ENCODE data around the gene B3GALT6. TPM values are rescaled to one million over a fixed set of nuclear protein-coding genes. Genes with fewer than 3 reads are reported as not detected.
"Not testable (repeated sequence)": the region's sequence is repeated elsewhere in the genome, so short reads cannot be mapped to it uniquely, and the experiment has no call there.

B3GALT6 gene
- polyA plus RNA-seq, 1 donor from 2014 or later: 5.6 TPM

- H3K4me3 Mint-ChIP-seq: no peak overlapping the region
- peaks cover 10 to 13% (median 10%) of the 10 kb centered on the region in 3 donors for H3K4me1 Mint-ChIP-seq
- H3K27ac Mint-ChIP-seq: no peak overlapping the region
- H3K27me3 Mint-ChIP-seq: no peaks in the 10 kb centered on the region
- H3K36me3 Mint-ChIP-seq: peaks cover 2% of the 10 kb centered on the region
- no peaks in the 10 kb centered on the region for H3K9me3 Mint-ChIP-seq
These were observed 15.4 kb downstream of the B3GALT6 start for GRCh38 chr1:1247341-1247913.

GRCh38 chr1:1248009-1248913 is 16.2 kb downstream of the B3GALT6 start:
- not testable (repeated sequence) for H3K36me3 Mint-ChIP-seq, H3K9me3 Mint-ChIP-seq, H3K27ac Mint-ChIP-seq, H3K27me3 Mint-ChIP-seq, H3K4me3 Mint-ChIP-seq
- H3K4me1 Mint-ChIP-seq: peaks cover 10 to 14% (median 13%) of the 10 kb centered on the region in 3 donors

GRCh38 chr1:1250786-1251284 is 18.8 kb downstream of the B3GALT6 start:
- H3K27me3 Mint-ChIP-seq: no peaks in the 10 kb centered on the region
- peaks cover 2% of the 10 kb centered on the region for H3K36me3 Mint-ChIP-seq
- peak overlapping the region; percentile 9 to 90 (median 71) for H3K4me3 Mint-ChIP-seq

GRCh38 chr1:1253314-1253713 is 21.3 kb downstream of the B3GALT6 start:
- peaks cover 2% of the 10 kb centered on the region for H3K36me3 Mint-ChIP-seq
- H3K4me1 Mint-ChIP-seq: peaks cover 10 to 14% (median 13%) of the 10 kb centered on the region in 3 donors
- H3K27me3 Mint-ChIP-seq: no peaks in the 10 kb centered on the region
- H3K27ac Mint-ChIP-seq: peak overlapping the region in 1 of 3 donors; percentile 73
- H3K9me3 Mint-ChIP-seq: no peaks in the 10 kb centered on the region
- H3K4me3 Mint-ChIP-seq: no peak overlapping the region

More at GRCh38 chr1:1250786-1251284, 18.8 kb downstream of the B3GALT6 start:
- Mint-ChIP-seq H3K9me3 (no peaks in the 10 kb centered on the region), H3K4me1 (peaks cover 10 to 14% (median 13%) of the 10 kb centered on the region in 3 donors), H3K27ac (peak overlapping the region; percentile 92)

- Mint-ChIP-seq H3K27ac (no peak overlapping the region), H3K27me3 (no peaks in the 10 kb centered on the region), H3K9me3 (no peaks in the 10 kb centered on the region), H3K36me3 (peaks cover 4% of the 10 kb centered on the region), H3K4me1 (peaks cover 10 to 14% (median 13%) of the 10 kb centered on the region in 3 donors), H3K4me3 (no peak overlapping the region)
These were observed 22.1 kb downstream of the B3GALT6 start for GRCh38 chr1:1253972-1254666.

GRCh38 chr1:1254667-1254998 is 22.6 kb downstream of the B3GALT6 start:
- no peaks in the 10 kb centered on the region for H3K9me3 Mint-ChIP-seq
- H3K36me3 Mint-ChIP-seq: peaks cover 4% of the 10 kb centered on the region
- no peak overlapping the region for H3K4me3 Mint-ChIP-seq
- no peak overlapping the region for H3K27ac Mint-ChIP-seq
- H3K27me3 Mint-ChIP-seq: no peaks in the 10 kb centered on the region
- H3K4me1 Mint-ChIP-seq: peaks cover 9 to 14% (median 12%) of the 10 kb centered on the region in 3 donors

- Mint-ChIP-seq H3K9me3 (no peaks in the 10 kb centered on the region), H3K36me3 (peaks cover 4% of the 10 kb centered on the region), H3K27ac (no peak overlapping the region)
These were observed 23.0 kb downstream of the B3GALT6 start for GRCh38 chr1:1255078-1255477.

GRCh38 chr1:1255611-1256010 is 23.6 kb downstream of the B3GALT6 start:
- Mint-ChIP-seq H3K4me1 (peaks cover 6 to 9% (median 9%) of the 10 kb centered on the region in 3 donors), H3K9me3 (no peaks in the 10 kb centered on the region), H3K27ac (no peak overlapping the region), H3K36me3 (peaks cover 4% of the 10 kb centered on the region), H3K4me3 (no peak overlapping the region), H3K27me3 (no peaks in the 10 kb centered on the region)

More at GRCh38 chr1:1255078-1255477, 23.0 kb downstream of the B3GALT6 start:
- Mint-ChIP-seq H3K27me3 (no peaks in the 10 kb centered on the region), H3K4me3 (no peak overlapping the region), H3K4me1 (peaks cover 8 to 13% (median 10%) of the 10 kb centered on the region in 3 donors)

- H3K27ac Mint-ChIP-seq: no peak overlapping the region
- H3K4me3 Mint-ChIP-seq: no peak overlapping the region
- H3K4me1 Mint-ChIP-seq: peaks cover 4 to 7% (median 4%) of the 10 kb centered on the region in 3 donors
- H3K27me3 Mint-ChIP-seq: no peaks in the 10 kb centered on the region
- H3K36me3 Mint-ChIP-seq: peaks cover 3% of the 10 kb centered on the region
- no peaks in the 10 kb centered on the region for H3K9me3 Mint-ChIP-seq
These were observed 25.2 kb downstream of the B3GALT6 start for GRCh38 chr1:1256956-1257871.

- Mint-ChIP-seq H3K4me1 (peaks cover 0 to 7% (median 4%) of the 10 kb centered on the region in 3 donors), H3K36me3 (peaks cover 3% of the 10 kb centered on the region), H3K27ac (peak overlapping the region in 1 of 3 donors; percentile 23), H3K4me3 (peak overlapping the region in 1 of 4 donors; percentile 41), H3K9me3 (no peaks in the 10 kb centered on the region), H3K27me3 (no peaks in the 10 kb centered on the region)
These were observed 27.1 kb downstream of the B3GALT6 start for GRCh38 chr1:1259119-1259488.

- Mint-ChIP-seq H3K27ac (peak overlapping the region in 1 of 3 donors; percentile 22), H3K36me3 (peaks cover 3% of the 10 kb centered on the region), H3K27me3 (no peaks in the 10 kb centered on the region), H3K9me3 (no peaks in the 10 kb centered on the region), H3K4me3 (peak overlapping the region in 1 of 4 donors; percentile 41), H3K4me1 (peaks cover 0 to 7% (median 4%) of the 10 kb centered on the region in 3 donors)
These were observed 27.5 kb downstream of the B3GALT6 start for GRCh38 chr1:1259540-1259939.

- Mint-ChIP-seq H3K9me3 (no peaks in the 10 kb centered on the region), H3K27me3 (no peaks in the 10 kb centered on the region), H3K4me1 (peaks cover 0 to 7% (median 4%) of the 10 kb centered on the region in 3 donors), H3K36me3 (peaks cover 3% of the 10 kb centered on the region), H3K4me3 (peak overlapping the region in 1 of 4 donors; percentile 65), H3K27ac (peak overlapping the region; percentile 6 to 49 (median 22))
These were observed 28.0 kb downstream of the B3GALT6 start for GRCh38 chr1:1259951-1260600.

- no peak overlapping the region for H3K4me3 Mint-ChIP-seq
These were observed 29.0 kb downstream of the B3GALT6 start for GRCh38 chr1:1260843-1261560.

More at GRCh38 chr1:1260843-1261560, 29.0 kb downstream of the B3GALT6 start:
- Mint-ChIP-seq H3K9me3 (no peaks in the 10 kb centered on the region), H3K4me1 (peaks cover 0 to 7% (median 5%) of the 10 kb centered on the region in 3 donors), H3K27me3 (no peaks in the 10 kb centered on the region), H3K36me3 (peaks cover 3% of the 10 kb centered on the region), H3K27ac (peak overlapping the region in 1 of 3 donors; percentile 6)
